GM21367 (cell line): Measurements from ENCODE around the gene JMJD8.

Experiments
- ATAC-seq: cut with Tn5 transposase; IDR thresholded peaks from one replicate; pipeline ENCODE4 v1.9.1; 2021; ENCODE audit not compliant: unreplicated experiment

JMJD8 gene

DNA sequence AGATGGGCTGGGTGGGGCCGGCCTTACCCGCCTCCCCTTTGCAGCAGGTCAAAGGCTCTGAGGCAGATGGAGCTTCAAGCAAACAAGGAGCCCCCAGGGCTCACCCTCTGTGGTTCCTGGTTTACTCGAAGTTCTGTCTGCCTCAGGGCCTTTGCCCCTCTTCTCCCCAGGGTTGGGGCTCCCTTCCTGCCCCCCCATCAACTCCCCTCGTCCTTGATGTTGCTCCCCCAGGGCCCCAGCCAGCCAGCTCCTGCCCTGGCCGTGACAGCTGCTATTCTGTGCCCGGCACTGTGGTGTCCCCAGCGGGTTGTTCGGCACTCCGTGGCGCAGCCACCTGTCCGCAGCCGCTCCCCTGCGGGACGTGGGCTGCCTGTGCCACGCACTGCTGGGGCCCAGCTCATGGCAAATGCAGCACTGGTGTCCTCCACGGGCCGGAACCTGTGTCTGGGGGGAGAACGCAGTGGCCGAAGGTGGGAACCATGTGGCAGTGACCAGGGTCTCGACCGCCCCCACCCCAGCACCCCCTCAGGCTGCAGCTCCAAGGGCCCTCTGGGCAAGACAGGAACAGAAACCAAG lies 26.5 kb upstream of the JMJD8 start:
- no peak for ATAC-seq

DNA sequence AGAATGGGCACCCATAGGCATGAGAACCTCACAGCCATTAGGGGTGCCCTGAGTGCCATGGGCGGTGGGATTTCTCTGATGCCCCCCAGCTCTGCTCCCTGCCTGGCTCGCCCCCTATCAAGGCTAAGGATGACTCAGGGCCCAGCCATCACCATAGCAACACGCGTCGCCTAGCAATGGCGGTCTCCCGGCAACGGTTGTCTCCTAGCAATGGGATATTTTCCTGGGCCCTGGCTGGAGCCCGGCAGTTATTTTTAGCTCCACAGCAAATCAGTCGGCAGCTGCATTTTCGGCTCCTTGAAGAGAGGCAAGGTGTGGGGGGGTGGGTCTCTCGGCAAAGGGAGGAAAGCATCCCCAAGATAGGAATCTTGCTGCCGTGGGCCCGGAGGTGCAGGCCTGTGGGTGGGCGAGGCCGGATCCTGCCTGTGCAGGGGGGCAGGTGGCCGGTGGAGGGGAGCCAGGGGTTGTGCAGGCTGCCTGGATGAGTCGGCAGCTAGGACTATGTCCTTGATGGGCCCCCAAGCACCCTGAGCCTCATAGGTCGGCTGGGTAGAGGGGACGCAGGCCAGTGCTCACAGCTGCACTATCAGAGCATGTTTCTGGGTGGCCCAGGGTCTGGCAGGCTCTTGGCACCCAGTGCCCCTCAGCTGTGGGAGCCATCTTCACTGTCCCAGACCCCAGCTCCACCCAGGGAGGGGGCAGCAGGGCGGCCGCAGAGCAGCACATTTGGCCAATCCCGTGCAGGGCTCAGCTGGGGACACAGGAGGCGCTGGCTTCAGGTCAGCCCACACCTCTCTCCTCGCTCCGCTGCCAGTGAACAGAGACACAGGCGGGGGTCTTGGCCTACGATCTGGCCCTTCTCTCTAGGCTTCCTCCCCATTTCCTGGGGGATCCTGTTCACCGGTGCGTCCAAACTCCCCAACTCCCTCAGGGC lies 25.7 kb upstream of the JMJD8 start:
- no peak for ATAC-seq

DNA sequence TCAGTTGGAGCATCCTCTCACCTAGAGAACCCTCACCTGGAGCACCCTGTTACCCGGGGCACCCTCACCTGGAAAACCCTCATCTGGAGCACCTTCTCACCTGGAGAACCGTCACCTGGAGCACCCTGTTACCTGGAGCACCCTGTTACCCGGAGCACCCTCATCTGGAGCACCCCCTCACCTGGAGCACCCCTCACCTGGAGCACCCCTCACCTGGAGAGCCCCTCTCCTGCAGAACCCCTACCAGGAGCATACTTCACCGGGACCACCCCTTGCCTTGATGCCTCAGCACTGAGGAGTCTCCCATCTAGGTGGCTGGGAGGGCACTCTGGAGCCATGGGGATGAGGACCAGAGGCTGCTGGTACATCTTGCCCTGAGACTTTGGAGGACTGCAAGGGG lies 24.8 kb upstream of the JMJD8 start:
- ATAC-seq: no peak

DNA sequence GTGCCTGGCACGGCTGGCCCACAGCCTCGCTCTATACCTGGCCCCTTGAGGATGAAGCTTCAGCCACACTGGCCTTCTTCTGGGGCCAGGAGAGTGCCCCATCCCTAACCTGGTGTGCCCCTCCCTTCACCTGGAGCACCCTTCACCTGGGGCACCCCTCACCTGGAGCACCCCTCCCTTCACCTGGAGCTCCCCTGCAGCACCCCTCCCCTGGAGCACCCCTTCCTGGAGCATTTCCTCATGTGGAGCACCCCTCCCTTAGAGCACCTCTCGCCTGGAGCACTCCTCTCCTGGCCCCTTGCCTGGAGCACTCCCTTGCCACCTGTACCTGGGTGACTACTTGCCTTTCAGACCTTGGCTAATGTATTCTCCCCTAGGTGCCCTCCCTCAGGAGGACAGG lies 23.9 kb upstream of the JMJD8 start:
- ATAC-seq: no peak

DNA sequence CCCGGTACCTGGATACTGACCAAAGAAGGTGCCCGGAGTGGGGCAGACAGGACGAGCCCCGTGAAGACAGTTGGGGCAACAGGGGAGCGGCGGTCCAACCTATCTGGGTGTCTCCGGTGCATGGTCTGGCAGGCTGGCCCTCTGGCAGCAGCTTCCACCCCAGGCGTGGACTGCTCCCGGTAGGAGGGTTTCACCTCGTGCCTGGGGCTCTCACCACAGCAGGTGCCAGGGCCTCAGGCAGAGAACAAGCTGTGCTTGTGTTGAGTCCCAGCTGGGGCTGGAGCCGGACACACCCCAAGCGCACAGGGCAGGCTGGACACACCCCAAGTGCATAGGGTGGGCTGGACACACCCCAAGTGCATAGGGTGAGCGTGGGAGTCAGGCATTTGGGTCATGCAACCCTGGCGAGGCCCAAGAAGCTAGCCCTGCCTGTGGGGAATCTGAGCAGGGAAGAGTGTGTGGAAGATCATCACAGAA lies 23.0 kb upstream of the JMJD8 start:
- no peak for ATAC-seq

DNA sequence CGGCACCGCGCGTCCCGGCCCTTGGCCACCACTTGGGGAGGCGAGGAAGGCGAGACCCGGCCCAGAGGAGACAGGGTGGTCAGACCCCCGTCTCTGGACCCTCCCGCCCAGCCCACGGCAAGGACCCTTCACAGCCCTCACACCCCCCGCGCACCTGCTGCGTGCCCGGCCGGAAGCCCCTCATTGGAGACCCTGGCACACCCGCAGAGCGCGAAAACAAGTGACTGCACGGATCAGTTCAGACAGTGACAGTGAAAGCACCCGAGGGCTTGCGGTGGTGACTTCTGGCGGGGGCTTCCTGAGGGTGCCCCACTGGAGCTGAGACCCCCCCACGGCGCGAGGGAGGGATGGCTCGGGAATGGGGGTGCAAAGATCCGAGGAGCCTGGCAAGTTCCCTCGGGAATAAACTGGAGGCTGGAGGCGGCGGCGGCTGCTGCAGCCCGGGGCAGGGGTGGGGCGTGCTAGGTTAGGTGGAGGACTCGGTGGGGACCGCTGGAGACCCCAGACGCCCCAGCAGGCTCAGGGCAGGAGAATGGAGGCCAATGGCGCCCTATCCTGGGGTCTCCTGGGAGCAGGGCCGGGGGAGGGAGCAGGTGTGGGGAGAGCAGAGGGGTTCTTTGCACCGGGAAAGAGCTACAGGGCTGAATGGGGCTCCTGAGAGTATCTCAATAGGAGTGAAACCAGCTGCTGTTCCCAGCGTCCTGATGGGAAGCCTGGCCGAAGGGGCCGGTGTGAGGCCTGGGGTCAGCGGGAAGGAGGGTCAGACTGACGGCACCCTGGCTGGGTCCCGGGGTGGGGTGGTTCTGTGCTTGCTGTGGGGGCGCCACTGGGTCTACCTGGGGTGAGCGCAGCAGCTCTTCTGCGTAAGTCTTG lies 22.3 kb upstream of the JMJD8 start:
- ATAC-seq: no peak

DNA sequence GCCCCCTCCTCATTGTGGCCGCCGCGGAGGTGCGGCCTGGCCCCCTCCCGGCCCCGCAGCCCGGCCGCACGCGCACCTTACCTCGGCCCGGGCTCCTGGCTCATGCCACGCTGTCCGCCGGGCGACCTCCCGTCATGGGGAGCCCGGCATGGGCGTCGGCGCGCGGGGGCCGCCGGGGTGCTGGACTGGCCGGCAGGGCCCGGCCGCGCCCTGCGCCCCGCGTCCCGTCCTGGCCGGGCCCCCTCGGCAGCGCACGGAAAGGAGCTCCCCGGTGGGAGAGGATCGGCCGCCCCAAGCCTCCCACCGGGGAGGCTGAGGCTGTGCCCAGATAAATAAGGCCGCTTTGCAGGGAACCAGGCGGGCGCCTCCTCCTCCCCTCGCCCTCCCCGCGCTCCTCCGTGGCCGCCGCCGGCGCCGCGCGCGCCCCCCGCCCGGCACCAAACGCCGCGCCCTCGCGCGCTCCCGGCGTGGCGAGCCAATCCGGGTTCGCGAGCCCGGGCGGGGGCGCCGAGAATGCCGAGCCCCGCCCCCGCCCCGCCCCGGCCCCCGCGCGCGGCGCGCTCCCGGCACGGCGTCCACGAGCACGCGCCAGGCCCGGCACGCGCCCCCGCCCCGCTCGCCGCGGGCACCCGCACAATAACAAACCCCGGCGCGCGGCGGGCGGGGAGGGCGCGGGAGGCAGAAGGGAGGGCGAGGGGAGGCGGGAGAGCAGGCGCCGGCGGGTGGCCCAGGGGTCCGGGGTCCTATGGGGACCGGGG lies 21.5 kb upstream of the JMJD8 start, which contains the start of gene FBXL16:
Gene FBXL16 (minus strand): TSS at position 371 of the 758 bp plus-strand sequence. CDS start 8,396 bp downstream, outside the sequence.
- ATAC-seq: no peak

DNA sequence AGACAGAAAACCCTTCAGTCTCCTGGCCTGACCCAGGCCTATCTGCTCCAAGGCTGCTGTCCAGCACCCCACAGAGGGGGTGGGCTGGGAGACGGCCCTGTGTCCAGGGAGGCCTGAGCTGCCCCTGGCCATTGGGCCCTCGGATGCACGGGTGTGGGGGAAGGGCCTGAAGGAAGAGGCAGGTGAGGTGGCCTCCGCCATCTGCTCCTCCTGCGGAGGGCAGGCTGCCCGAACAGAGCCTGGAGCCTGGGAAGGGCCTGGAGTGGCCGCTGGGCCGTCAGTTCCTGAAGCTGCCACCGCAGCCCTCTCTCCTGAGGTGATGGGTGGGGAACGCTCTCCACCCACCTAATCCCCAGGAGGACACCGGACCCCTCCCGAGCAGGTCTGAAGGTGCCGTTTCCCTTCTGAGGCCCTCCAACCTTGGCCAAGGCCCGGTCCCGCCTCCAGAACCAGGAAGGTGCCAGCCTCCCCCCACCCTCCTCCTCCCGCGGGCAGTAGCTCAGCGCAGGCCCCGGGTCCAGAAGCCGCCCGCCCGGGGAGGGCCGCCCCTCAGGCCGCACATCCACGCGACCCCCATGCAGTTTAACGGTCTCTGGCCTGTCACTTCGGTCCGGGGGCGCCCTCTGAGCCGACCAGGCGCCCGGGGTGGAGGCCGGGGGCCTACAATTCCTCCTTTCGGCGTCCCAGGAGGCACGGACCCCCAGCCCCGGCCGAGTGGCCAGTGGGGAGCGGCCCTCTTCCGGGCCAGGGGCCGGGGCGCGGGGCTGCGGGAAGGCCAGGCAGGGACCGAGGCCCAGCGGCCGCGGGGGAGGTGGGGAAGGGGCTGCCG lies 20.6 kb upstream of the JMJD8 start:
- no peak for ATAC-seq

DNA sequence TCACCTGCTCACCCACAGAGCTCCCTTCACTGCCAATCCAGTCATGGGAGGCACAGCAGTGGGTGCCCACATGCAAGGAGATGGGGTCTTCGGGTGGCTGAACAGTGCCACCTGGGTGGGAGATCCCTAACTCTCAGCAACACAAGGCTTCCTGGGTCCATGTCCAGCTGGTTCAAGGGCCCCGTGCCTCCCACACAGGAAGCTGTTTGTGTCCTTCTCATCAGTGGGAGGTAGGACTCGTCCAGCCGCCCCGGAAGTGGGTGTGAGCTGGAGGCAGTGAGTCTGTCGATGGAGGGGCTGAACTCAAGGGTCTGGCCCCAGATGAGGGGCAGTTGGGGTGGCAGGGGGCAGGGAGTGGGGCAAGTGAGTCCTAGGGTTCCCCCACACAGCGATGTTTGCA lies 19.9 kb upstream of the JMJD8 start:
- no peak for ATAC-seq

DNA sequence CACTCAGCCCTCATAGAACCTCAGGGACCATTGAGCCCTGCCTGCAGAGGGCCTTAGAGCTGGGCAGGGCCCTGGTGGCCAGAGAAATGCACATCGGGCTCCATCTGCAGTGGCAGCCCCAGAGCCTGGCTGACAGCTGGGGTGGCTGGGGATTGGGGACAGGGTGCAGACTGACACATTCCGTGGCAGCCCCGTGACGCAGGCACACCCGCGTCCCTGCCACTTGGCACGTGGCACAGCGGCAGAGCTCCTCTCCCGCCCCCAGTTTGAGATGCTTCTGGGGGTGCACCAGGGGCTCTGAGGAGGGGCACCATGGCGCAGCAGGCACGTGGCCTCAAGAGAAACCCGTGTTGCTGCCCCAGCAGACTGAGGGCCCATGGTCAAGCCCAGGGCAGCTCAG lies 19.3 kb upstream of the JMJD8 start:
- no peak for ATAC-seq

DNA sequence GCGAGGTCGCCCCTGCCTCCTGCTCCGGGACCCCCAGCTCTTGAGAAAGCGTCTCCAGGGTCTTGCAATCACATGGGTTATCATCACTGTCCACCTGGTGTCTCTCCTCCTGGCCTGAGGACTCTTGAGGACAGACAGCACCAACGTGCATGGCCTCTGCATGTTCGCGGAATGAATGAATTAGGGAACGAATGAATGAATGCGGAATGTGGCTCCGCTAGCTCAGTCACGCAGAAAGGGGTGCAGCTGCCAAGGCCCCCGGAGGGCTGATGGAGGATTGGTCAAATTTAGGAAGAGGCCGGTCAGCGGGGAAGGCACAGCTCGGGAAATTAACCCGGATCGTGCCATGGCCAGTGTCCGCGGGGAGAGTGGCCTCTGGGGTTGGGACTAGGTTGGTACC lies 18.2 kb upstream of the JMJD8 start:
- no peak for ATAC-seq

DNA sequence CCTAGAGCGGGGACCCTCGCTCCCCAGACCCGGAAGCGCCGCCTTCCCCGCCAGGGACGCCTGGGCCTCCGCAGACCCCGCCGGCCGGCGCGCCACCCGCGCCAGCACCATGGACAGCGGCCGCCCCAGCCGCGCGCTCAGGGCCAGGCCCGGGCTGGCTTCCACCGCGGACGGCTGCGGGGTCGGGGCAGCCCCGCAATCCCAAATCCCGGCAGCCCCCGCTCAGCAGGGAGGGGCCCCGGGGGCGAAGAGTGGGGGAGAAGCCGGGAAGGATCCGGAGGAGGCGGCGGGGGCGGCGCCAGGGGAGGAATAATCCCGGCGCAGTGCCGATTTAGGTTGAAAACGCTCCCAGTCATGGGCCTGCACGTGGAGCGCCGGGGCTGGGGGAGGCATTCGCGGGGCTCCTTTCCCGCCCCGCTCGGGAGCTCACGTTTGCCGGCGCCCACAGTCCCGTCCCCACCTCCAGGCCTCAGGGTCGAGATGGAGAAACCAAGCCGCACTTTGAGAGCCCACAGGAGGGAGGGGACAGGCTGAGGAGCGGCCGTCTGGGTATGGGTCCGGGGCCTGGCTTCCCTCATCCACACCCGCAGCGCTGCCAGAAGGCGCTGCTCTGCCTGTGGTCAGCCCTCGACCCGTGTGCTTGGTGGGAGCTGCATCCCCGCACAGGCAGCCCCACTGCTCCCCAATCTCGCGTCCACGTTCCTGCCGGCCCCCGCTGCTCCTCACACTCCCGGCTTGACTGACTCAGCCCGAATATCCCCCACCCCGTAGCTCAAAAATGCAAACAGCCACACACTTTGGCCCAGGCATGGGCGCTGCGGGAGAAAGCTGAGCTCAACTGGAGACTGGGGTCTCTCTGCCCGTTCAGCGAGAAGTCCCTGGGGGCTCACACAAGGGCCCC lies 16.8 kb upstream of the JMJD8 start:
- ATAC-seq: no peak

DNA sequence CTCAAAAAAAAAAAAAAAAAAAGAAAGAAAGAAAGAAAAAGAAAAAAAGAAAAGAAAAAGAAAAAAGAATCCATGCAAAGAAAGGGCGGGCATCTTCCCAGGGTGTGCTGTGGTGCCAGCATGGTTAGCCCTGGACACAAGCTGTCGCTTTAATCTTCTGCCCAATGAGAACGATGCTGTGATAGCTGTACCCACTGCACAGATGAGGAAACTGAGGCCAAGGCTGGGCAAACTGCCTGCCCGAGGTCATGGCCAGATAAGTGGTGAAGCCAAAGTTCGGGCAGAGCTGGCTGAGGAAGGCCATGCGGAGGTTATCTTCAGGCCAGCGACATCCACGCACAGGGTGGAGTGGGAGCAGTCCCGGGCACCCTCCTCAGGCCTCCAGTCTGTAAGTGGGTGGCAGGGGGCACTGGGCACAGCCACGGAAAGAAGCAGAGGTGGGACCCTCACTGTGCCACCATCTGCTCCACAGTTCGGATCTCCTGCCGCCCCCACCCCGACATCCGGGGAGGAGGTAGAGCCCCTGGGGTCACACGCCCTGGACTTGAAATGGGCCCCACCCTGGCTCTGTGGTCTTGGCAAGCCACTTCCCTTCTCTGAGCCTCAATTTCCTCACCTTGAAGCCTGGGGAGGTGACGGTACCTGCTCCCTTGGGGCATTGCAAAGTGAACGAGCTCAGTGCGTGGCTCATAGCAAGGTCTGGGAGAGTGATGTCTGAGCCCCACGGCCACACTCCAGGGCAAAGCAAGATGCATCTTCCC lies 15.0 kb upstream of the JMJD8 start:
- no peak for ATAC-seq

DNA sequence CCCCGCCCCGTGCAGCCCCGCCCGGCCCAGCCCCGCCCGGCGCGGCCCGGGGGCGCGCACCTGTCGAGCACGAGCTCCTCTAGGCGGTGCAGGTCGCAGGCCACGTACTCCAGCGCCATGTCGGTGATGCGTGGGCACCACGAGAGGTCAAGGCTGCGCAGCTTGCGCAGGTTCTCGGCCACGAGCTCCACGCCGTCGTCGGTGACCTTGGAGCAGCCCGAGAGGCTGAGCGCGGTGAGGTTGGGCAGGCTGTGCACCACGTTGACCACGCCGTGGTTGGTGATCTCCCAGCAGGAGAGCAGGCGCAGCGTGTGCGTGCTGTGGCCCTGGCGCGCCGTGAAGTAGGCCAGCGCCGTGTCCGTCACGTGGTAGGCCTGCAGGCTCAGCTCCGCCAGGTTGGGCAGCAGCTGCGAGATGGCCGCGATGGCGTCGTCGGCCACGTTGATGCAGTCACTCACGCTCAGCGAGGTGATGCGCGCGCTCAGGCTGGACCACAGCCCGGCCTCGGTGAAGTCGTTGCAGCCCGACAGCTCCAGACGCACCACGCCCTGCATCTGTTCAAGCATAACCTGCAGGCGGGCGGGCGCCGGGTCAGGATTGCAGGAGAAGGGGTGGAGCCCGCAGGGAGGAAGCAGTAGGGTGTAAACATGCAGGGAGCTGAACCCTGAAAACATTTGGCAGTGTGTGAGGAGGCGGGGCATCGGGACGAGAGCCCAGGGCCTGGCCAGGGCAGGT lies 11.4 kb upstream of the JMJD8 start:
- no peak for ATAC-seq

DNA sequence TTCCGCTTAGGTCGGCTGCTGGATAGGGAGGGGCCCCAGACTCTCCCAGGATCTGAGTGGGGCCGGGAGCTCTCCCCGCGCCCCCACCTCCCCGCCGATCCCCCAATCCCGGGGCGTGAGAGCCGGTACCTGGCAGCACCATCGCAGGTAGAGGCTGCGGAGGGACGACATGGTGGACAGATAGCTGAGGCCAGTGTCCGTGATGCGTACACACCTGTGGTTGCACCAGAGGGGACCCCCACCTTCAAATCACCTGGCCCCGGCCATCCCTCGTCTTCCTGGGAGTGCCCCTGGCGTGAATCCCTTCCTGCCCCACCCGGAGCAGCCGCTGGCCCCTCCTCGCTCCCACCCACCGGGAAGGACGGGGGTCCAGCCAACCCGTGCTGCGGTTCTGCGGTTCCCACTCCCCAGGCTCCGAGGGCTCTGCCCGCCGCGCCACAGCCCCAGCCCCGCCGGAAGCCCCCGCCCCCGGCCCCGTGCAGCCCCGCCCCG lies 10.8 kb upstream of the JMJD8 start:
- ATAC-seq: no peak

DNA sequence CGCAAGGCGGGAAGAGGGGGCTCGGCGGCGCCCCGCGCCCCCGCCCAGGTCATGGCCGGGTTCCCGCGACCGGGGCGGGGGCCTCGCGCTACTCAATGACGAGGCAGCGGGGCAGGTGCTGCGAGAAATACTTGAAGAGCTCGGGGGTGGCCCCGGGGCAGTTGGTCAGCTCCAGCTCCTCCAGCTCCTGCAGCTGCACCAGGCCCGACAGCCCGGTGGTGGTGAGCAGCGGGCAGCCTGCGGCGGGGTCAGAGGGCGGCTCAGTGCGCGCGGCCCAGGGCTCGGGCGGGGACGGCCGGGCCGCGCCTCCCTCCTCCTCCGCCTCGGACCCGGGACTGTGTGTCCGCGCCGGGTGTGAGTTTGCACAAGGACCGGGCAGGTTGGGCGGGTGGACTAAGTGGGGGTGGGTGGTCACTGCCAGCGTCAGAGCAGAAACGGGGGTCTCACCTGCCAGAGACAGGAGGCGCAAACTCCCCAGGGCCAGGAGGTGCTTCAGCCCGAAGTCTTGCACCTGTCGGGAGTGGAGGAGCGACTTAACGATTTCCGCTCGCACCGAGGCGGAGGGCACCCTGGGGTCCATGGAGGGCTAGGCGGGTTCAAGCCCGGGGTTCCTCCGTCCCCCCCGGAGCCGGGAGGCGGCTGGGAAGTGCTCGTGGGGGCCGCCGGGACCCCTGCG lies 10.2 kb upstream of the JMJD8 start:
- ATAC-seq: no peak

DNA sequence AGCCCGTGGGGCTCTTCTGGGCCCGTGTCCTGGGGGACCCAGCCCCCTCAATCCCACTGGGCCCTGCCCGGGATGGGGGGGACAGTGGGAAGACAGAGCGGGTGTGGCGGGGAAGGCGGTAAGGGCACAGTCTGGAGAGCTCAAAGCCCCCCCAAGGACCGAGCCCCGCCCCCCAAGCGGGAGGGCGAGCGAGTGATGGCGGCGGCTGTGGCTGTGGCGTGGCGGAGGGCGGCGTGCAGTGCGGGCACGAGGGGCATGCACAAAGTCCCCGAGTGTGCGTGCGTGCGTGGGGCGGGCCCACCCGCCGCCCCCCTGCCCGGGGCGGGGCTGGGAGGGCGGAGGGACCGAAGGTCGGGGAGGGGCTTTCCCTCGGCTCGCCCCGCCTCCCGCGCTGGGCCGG lies 9.6 kb upstream of the JMJD8 start:
- no peak for ATAC-seq
